HL-60 (cell line): ENCODE results near the gene UCHL3.
"Not testable (repeated sequence)": the region's sequence is repeated elsewhere in the genome, so short reads cannot be mapped to it uniquely, and the experiment has no call there.

Experiments
- DNase-seq, 2 experiments: peaks; one replicate each; pipeline ENCODE4 v3.0.0-alpha.2; 2010 to 2020; ENCODE audit warnings: low read depth in 1 of 2, low spot score in 1 of 2
- H3K27ac ChIP-seq: fragments of 250-450 bp; sonication (Bioruptor Pico); replicated peaks from 2 replicates; pipeline ENCODE4 v1.5.1; 2020; ENCODE audit warnings: mild to moderate bottlenecking, moderate library complexity
- H3K27me3 ChIP-seq: fragments of 250-450 bp; sonication (Bioruptor Pico); 2 replicates; pipeline ENCODE4 v1.5.1; 2021; ENCODE audit warnings: mild to moderate bottlenecking, moderate library complexity; ENCODE audit not compliant: insufficient read depth, poor library complexity, severe bottlenecking
- H3K4me3 ChIP-seq: replicated peaks from 2 replicates; pipeline ENCODE4 v1.5.1; 2011; ENCODE audit warnings: mild to moderate bottlenecking, control low read depth, low read length; ENCODE audit not compliant: insufficient read depth
- CTCF ChIP-seq: IDR thresholded peaks from one replicate; pipeline ENCODE4 v1.5.1; 2011; ENCODE audit warnings: low read length, control low read depth, inconsistent platforms; ENCODE audit not compliant: insufficient read depth
- GABPA ChIP-seq: IDR thresholded peaks from 2 replicates; pipeline ENCODE4 v1.6.1; 2012; ENCODE audit warnings: low read depth
- POLR2AphosphoS5 ChIP-seq: IDR thresholded peaks from 2 replicates; pipeline ENCODE4 v1.6.1; 2012; ENCODE audit warnings: low read depth
- SPI1 ChIP-seq: IDR thresholded peaks from 2 replicates; pipeline ENCODE4 v1.6.1; 2012; ENCODE audit warnings: low read depth, mild to moderate bottlenecking, borderline replicate concordance
- TF ChIP-seq, protein P1 (sequence below): IDR thresholded peaks from 2 replicates; pipeline ENCODE4 v1.6.1; 2012; ENCODE audit warnings: low read depth; ENCODE audit not compliant: insufficient replicate concordance

UCHL3 gene

DNA sequence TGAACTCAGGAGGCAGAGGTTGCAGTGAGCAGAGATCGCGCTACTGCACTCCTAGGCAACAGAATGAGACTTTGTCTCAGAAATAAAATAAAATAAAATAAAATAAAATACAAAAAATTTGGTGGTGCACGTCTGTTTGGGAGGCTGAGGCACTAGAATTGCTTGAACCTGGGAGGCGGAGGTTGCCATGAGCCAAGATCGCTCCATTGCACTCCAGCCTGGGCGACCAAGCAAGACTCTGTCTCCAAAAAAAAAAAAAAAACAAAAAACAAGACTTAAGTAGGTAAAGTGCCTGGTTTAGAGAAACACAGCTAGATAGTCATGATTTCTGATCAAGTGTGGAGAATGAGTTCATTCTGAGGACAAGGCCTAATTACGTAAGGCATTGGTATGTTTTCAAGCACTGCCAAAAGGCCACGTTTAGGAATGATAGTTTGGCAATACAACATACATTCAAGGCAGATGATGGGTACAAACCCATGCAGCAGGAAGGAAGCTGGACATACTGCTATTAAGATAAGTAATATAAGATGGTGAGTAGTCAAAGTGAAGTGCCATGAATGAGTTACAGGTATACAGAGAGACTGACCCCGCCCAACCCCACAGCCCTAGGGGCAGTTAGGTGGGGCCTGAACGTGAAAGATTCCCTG lies 4.8 kb upstream of the UCHL3 start:
- Histone ChIP-seq H3K27me3 (no peaks in the 10 kb centered on the region), H3K4me3 (no peak overlapping the region), H3K27ac (no peak overlapping the region)
- TF ChIP-seq POLR2AphosphoS5 (no peak), GABPA (no peak), CTCF (no peak), SPI1 (no peak)
- TF ChIP-seq, protein P1, sequence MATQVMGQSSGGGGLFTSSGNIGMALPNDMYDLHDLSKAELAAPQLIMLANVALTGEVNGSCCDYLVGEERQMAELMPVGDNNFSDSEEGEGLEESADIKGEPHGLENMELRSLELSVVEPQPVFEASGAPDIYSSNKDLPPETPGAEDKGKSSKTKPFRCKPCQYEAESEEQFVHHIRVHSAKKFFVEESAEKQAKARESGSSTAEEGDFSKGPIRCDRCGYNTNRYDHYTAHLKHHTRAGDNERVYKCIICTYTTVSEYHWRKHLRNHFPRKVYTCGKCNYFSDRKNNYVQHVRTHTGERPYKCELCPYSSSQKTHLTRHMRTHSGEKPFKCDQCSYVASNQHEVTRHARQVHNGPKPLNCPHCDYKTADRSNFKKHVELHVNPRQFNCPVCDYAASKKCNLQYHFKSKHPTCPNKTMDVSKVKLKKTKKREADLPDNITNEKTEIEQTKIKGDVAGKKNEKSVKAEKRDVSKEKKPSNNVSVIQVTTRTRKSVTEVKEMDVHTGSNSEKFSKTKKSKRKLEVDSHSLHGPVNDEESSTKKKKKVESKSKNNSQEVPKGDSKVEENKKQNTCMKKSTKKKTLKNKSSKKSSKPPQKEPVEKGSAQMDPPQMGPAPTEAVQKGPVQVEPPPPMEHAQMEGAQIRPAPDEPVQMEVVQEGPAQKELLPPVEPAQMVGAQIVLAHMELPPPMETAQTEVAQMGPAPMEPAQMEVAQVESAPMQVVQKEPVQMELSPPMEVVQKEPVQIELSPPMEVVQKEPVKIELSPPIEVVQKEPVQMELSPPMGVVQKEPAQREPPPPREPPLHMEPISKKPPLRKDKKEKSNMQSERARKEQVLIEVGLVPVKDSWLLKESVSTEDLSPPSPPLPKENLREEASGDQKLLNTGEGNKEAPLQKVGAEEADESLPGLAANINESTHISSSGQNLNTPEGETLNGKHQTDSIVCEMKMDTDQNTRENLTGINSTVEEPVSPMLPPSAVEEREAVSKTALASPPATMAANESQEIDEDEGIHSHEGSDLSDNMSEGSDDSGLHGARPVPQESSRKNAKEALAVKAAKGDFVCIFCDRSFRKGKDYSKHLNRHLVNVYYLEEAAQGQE: no peak
- DNase-seq: peak in 1 of 2 experiments; percentile 49

DNA sequence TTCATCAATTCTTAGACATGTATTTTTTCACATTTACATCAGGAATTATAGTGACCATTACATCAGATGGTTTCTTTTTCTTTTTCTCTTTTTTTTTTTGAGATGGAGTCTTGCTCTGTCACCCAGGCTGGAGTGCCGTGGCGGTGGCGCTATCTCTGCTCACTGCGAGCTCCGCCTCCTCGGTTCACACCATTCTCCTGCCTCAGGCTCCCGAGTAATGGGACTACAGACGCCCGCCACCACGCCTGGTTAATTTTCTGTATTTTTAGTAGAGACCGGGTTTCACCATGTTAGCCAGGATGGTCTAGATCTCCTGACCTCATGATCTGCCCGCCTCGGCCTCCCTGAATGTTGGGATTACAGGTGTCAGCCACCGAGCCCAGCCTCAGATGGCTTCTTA lies 4.2 kb upstream of the UCHL3 start:
- not testable (repeated sequence) for H3K27ac ChIP-seq, H3K4me3 ChIP-seq, H3K27me3 ChIP-seq, DNase-seq

GRCh38 chr13:75547917-75548316 lies 1.7 kb upstream of the UCHL3 start:
- no peak for TF ChIP-seq SPI1
- no peak for TF ChIP-seq CTCF
- TF ChIP-seq, protein P1: no peak
- TF ChIP-seq GABPA: no peak
- no peak for TF ChIP-seq POLR2AphosphoS5
- DNase-seq: no peak
- no peak overlapping the region for H3K27ac ChIP-seq
- H3K27me3 ChIP-seq: no peaks in the 10 kb centered on the region
- no peak overlapping the region for H3K4me3 ChIP-seq

DNA sequence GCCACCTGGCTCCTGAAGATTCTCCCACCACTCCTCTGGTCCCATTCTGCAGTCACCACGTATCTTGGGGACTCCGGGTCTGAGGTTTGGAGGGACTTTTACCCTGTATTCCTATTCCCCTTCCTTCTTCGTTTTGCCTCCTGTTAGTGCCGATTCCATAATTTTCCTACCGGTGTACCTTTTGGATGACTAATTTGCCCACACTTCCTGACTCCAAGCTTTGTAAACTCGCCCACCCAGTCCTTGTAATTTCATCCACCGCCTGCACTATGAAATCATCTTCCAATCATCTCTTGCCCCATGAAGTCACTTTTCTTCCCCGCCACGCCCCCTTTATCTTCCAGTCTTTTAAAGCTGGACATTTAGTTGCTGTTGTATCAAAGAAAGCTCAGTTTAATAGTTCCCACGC lies 572 bp downstream of the UCHL3 start:
- Histone ChIP-seq H3K27me3 (no peaks in the 10 kb centered on the region), H3K4me3 (peak overlapping the region; percentile 68), H3K27ac (peak overlapping the region; percentile 99)
- DNase-seq: peak in 1 of 2 experiments; percentile 40
- TF ChIP-seq, protein P1: no peak
- TF ChIP-seq POLR2AphosphoS5 (no peak), SPI1 (no peak), GABPA (no peak), CTCF (no peak)
